CD4-positive, alpha-beta T cell treated with Interleukin-6 at 100 ng/mL for 8 hours (primary cell): Measurements from ENCODE around the gene RNF31.

Source experiments
- DNase-seq: peaks from one replicate; pipeline ENCODE4 v3.0.0-alpha.2; 2020; ENCODE audit warnings: mixed read lengths, low spot score

The RNF31 gene

GRCh38 chr14:24182110-24182882 is 35.0 kb downstream of the RNF31 start:
- no peak for DNase-seq

DNA sequence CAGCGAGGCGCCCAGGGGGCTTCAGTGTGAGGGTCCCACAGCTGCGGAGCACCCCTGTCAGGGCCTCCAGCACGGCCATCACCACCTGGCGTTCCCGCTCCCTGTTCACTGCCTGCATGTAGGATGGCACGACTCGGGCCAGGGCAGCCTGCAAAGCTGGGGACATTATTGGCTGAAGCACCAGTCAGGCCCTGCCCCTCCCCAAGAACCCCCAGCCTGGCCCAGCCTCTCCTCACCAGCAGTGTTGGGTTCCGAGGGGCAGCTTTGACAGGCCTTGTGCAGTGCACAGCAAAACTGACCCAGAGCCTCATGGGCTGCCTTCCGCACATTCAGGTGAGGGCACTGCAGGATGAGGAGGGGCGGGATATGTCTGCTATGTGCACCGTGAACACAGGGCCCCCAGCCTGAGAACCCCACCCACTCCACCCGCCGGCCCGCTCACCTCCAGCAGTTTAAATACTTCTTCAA is 35.8 kb downstream of the RNF31 start:
- no peak for DNase-seq

GRCh38 chr14:24184104-24184970 is 37.0 kb downstream of the RNF31 start:
- DNase-seq: no peak

DNA sequence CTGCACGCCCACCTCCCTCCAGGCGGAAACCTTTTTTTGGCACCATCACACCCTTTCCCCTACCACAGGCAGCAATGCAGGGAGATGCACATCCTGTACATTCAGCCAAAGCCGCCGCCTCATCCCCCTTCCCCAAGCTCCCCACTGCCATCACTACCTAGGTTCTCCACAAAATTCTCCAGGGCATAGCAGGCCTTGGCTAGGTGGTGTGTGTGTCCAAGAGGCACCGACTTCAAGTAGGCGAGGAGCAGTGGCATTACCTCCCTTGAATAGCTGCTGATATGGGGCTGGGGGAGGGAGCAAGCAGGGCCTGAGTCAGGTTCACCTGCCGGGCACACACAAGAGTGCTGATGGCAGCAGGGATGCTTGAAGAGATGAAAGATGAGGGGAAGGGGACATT is 37.7 kb downstream of the RNF31 start:
- DNase-seq: no peak

- no peak for DNase-seq
These were observed 38.4 kb downstream of the RNF31 start for GRCh38 chr14:24185741-24186140.

GRCh38 chr14:24186831-24187538 is 39.7 kb downstream of the RNF31 start:
- no peak for DNase-seq

DNA sequence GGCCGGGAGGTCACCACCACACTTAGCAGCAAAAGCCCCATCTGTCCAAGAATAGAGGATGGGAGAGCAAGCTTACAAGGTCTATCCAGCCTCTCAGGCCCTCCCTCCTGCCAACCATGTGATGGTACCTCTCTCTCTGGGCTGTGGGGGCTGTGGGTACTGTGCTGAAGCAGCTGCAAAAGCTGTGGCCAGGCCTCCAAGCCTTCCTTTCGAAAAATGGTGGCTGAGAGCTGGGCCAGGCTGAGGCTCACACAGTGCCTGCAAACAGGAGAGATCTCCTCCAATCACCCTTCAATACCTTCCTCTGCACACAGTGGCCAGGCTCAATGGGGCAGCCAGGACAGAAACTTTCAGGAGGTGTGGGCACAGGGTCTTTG is 40.2 kb downstream of the RNF31 start:
- DNase-seq: no peak

DNA sequence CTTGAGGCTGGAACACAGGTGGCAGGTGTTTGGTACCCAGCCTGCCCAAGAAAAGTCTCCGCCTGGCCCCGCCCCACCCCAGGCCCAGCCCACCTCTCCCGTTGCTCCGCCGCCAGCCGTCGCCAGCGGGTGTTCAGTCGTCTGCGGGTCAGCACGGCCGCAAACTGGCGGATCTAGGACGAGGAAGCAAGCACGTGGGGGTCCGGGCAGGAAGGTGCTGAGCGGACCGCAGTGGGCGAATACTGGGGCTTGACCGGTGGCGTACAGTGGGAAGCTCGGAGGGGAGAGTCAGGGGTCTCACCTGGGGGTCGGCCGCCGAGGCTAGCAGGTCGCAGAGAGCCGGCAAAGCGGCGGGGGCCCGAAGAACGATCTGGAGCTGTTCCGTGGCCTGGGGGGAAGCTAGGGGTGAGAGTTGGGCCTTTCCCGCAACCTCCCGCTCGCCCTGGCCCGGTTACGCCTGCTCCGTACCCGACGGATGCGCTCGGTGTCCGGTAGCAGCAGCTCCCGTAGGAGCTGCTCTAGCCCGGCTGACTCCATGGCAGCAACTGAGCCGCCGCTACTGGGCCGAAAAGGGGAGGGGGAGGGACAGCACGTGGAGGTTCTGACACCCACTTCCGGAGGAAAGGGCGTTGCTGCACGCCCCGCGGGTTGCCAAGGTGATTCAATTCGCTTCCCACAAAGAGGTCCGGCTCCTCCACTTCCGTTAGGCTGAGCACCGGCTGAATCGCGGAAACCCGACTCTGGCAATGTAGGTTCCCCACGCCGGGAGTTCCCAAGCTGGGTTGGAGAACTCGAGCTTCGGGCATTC is 41.2 kb downstream of the RNF31 start, which contains the start of gene IPO4:
TSS of gene IPO4 (minus strand) at position 566 of the 808 bp plus-strand sequence. CDS start at position 537, 29 bp downstream.
- DNase-seq: peak; percentile 97

DNA sequence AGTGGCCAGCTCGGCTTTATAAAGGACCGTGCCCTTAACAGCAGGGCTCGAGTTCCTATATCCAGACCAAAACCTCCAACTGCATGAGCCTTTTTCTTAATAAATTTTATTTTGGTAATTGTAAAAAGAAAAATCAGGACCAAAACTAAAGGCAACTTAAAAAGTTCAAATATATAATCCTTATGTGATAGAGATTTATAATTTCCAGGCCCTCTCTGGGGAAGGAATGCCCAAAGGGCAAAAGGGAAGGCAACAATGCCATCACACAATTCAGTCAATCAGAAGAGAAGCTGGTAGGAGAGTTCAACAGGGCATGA is 41.7 kb downstream of the RNF31 start:
- no peak for DNase-seq

- no peak for DNase-seq
These were observed 42.2 kb downstream of the RNF31 start for GRCh38 chr14:24189460-24189859.

- no peak for DNase-seq
These were observed 43.1 kb downstream of the RNF31 start for GRCh38 chr14:24190416-24190815.

GRCh38 chr14:24192933-24193332 is 45.6 kb downstream of the RNF31 start:
- DNase-seq: no peak

- no peak for DNase-seq
These were observed 47.0 kb downstream of the RNF31 start for GRCh38 chr14:24194186-24194872.

DNA sequence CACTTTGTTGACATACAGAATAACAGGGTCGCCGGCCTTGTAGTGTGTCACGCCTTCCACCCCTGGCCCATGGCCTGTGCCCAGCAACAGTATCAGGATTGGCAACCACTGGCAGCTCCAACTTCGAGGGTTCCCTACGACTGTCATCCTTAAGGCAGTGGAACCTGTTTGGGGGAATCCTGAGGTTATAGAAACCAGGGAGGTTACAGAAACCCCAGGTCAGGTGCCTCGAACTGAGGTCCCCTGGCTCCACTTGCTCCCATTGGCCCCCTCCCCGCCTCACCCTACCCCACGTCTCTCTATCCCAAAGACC is 47.5 kb downstream of the RNF31 start:
- no peak for DNase-seq

DNA sequence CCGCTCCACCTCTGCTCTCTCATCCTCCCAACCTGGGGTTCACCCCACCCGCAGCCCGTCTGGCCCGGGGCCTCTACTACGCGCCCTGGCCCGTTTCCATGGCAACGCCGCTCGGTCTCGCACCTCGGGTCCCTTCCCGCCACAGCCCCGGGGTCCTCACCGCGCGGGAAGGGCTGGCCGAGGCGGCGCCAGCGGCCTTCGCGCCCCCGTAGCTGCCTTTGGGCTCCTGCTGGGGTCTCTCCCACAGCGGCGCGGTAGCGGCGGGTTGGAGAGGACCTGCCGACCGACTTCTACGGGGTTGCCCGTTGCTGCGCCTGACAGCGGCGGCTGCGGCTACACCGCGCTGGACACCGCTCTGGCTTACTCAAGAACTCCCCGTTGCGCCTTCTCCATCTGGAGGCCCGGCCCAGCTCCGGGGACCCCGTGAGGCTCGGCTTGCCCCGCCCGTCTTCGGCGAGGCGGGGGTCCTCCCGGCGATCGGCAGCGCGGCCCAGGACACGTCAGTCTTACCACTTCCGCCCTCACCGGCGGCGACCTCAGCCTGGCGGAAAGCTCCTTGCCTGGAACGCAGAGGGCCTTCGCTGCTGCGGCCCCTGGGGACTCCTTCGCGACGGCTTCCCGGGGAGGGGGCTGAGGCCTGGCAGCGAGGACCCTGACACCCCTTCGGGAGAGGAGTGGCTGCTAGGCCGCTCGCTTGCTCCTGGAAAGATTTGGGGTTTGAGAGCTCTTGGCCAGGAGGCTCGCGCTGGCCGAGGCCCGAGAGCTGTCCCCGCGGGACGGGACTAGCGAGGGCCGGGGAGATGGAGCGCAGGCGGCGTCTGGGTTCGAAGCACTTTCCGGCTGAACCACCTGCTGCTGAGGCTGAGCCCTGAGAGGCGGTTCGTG is 48.1 kb downstream of the RNF31 start, which contains the start of gene TM9SF1:
TSS of gene TM9SF1 (minus strand) at position 256 of the 885 bp plus-strand sequence. CDS start 422 bp downstream, outside the sequence.
- DNase-seq: peak; percentile 85

DNA sequence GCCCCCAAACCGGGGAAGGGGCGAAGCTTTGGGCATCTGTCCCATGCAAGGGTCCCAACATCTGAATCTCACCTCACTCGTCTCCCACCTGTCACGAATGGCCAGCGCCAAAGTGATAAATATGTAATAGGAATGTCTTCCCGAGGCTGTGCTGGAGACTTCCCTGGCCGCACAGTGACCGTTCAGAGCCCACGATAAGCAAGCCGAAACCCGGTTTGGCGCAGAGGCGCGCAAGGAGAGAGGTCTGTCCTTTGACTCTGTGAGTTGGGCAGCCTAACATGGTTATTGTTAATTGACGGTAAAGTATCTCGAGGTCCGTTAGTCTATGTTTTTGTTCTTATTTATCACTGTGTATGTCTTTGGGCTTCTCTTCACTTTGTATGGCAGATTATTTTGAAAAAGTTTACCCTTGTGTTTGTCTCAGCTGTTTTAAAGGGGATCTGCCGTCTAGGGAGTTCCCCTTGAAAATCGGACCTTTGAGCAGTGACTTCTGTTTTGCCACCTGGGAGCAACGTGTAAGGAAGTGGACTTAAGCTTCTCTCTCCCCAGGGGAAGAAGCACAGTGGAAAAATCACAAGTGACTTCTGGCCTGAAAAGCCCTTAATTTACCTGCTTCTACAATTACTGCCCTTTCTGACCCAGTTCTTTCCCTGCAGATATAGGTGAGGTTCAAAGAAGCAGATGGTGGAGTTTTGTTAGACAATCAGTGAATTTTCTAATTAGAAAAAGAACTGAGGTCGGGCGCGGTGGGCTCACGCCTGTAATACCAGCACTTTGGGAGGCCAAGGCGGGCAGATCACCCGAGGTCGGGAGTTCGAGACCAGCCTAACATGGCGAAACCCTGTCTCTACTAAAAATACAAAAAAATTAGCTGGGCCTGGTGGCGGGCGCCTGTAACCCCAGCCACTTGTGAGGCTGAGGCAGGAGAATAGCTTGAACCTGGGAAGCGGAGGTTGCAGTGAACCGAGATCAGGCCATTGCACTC is 49.1 kb downstream of the RNF31 start:
- DNase-seq: no peak

- DNase-seq: no peak
These were observed 49.8 kb downstream of the RNF31 start for GRCh38 chr14:24197056-24197450.

- no peak for DNase-seq
These were observed 51.7 kb downstream of the RNF31 start for GRCh38 chr14:24198814-24199524.
